T-helper 1 cell (primary cell): ENCODE data around the gene CASP5.

Experiments used
- DNase-seq, 5 donors: peaks; one replicate each; pipeline ENCODE4 v3.0.0-alpha.2; 2012 to 2020

The CASP5 gene

GRCh38 chr11:104967534-104968354 is 55.2 kb downstream of the CASP5 start:
- DNase-seq = peak in 1 of 5 donors; percentile 24

GRCh38 chr11:104965735-104966134 is 57.2 kb downstream of the CASP5 start:
- DNase-seq = no peak

- no peak for DNase-seq
Observed at GRCh38 chr11:104964247-104964646, 58.7 kb downstream of the CASP5 start.

GRCh38 chr11:104962852-104963251 is 60.1 kb downstream of the CASP5 start:
- DNase-seq = no peak

GRCh38 chr11:104957280-104957679 is 65.7 kb downstream of the CASP5 start:
- DNase-seq = no peak

- no peak for DNase-seq
Observed at GRCh38 chr11:104956528-104956927, 66.4 kb downstream of the CASP5 start.

GRCh38 chr11:104946907-104947306 is 76.1 kb downstream of the CASP5 start:
- peak in 1 of 5 donors; percentile 52 for DNase-seq
